Measurements from ENCODE around the gene SLC9A5. TPM values are rescaled to one million over a fixed set of nuclear protein-coding genes. Genes with fewer than 3 reads are reported as not detected.

Gene SLC9A5
- total RNA-seq, 1 experiment from 2014 or later = 5.6 TPM

- intact Hi-C loops (cut with micrococcal nuclease) = no loop called here
- ChIA-PET POLR2A (no interaction called here), RAD21 (ENCODE audit: low non-redundant PET in 1 of 2, low total read pairs in 2 of 2, uncharacterized antibody in 2 of 2, unreplicated experiment in 2 of 2) (no interaction called here), CTCF (no interaction called here)
- Histone ChIP-seq H3K79me2 (ENCODE audit: insufficient read depth, low read length) (no peaks in the 10 kb centered on the region), H3K9me3 (ENCODE audit: control insufficient read depth in 1 of 2, insufficient read depth in 1 of 2, low read depth in 1 of 2, low read length in 2 of 2) (no peaks in the 10 kb centered on the region; a peak in 1 of 4 replicates), H3K4me3 (replicated peaks in 1 of 2; ENCODE audit: low read depth in 1 of 2, low read length in 2 of 2) (no peak overlapping the region), H3K27me3 (ENCODE audit: insufficient read depth, low read length) (no peaks in the 10 kb centered on the region), H2AFZ (ENCODE audit: low read depth, low read length, poor library complexity, severe bottlenecking) (no peak overlapping the region), H3K27ac (ENCODE audit: low read depth, low read length) (no peak overlapping the region), H3K9me2 (ENCODE audit: insufficient read depth) (no peaks in the 10 kb centered on the region), H3K9ac (ENCODE audit: low read length) (no peak overlapping the region), H3K36me3 (ENCODE audit: control insufficient read depth in 1 of 2, insufficient read depth in 2 of 2, low read length in 2 of 2) (no peaks in the 10 kb centered on the region), H4K20me1 (ENCODE audit: insufficient read depth) (no peaks in the 10 kb centered on the region), H3K4me1 (ENCODE audit: control insufficient read depth in 1 of 2, insufficient read depth in 2 of 2, low read length in 2 of 2) (peaks cover 0 to 6% of the 10 kb centered on the region in 2 experiments; a peak in 1 of 4 replicates), H3K4me2 (ENCODE audit: low read length) (no peak overlapping the region)
- no TSS peak for BruUV-seq (replicated peaks)
- DNase-seq (ENCODE audit: low read depth, low spot score) (no peak), ATAC-seq (no peak)
- TF ChIP-seq MAX (IDR thresholded peaks at IDR 0.05) (no peak), FOSL1 (IDR thresholded peaks at IDR 0.05; ENCODE audit: low read depth) (no peak)
- TF ChIP-seq, protein P1, sequence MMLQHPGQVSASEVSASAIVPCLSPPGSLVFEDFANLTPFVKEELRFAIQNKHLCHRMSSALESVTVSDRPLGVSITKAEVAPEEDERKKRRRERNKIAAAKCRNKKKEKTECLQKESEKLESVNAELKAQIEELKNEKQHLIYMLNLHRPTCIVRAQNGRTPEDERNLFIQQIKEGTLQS (IDR thresholded peaks at IDR 0.05) = no peak
These were observed 53.3 kb downstream of the SLC9A5 start for GRCh38 chr16:67302076-67302475.

- intact Hi-C loops (cut with micrococcal nuclease) = no loop called here
- BruUV-seq (replicated peaks) = no TSS peak
- POLR2A ChIA-PET = no interaction called here
- no peak overlapping the region for H3K4me2 ChIP-seq (ENCODE audit: low read length)
- no peaks in the 10 kb centered on the region for H4K20me1 ChIP-seq (ENCODE audit: insufficient read depth)
- H2AFZ ChIP-seq (ENCODE audit: low read depth, low read length, poor library complexity, severe bottlenecking) = no peak overlapping the region
- H3K4me1 ChIP-seq (ENCODE audit: control insufficient read depth in 1 of 2, insufficient read depth in 2 of 2, low read length in 2 of 2) = peaks cover 0 to 6% of the 10 kb centered on the region in 2 experiments; a peak in 1 of 4 replicates
- H3K79me2 ChIP-seq (ENCODE audit: insufficient read depth, low read length) = no peaks in the 10 kb centered on the region
- no peak overlapping the region for H3K4me3 ChIP-seq (replicated peaks in 1 of 2; ENCODE audit: low read depth in 1 of 2, low read length in 2 of 2)
- H3K9me2 ChIP-seq (ENCODE audit: insufficient read depth) = no peaks in the 10 kb centered on the region
- H3K27me3 ChIP-seq (ENCODE audit: insufficient read depth, low read length) = no peaks in the 10 kb centered on the region
- no peak for DNase-seq (ENCODE audit: low read depth, low spot score)
- TF ChIP-seq EZH2 (IDR thresholded peaks at IDR 0.05) (no peak), ELF1 (IDR thresholded peaks at IDR 0.05; ENCODE audit: borderline replicate concordance, low read depth) (no peak), POLR2AphosphoS5 (IDR thresholded peaks at IDR 0.05; ENCODE audit: low read depth, low read length) (no peak), JUND (IDR thresholded peaks at IDR 0.05) (no peak), SIN3A (IDR thresholded peaks at IDR 0.05; ENCODE audit: low read depth) (no peak), SP1 (IDR thresholded peaks at IDR 0.05; ENCODE audit: low read depth) (no peak), SRF (IDR thresholded peaks at IDR 0.05; ENCODE audit: low read depth) (no peak), FOSL1 (IDR thresholded peaks at IDR 0.05; ENCODE audit: low read depth) (no peak), TCF7L2 (IDR thresholded peaks at IDR 0.05; ENCODE audit: borderline replicate concordance, extremely low read depth, insufficient read depth, insufficient read length) (no peak), EGR1 (IDR thresholded peaks at IDR 0.05; ENCODE audit: low read depth) (no peak), POLR2A (IDR thresholded peaks at IDR 0.05; ENCODE audit: borderline replicate concordance, extremely low read depth, insufficient read depth, insufficient read length) (no peak), CTCF (IDR thresholded peaks at IDR 0.05 in 2 of 3, conservative IDR thresholded peaks at IDR 0.05 in 1 of 3; ENCODE audit: borderline replicate concordance in 1 of 3, insufficient read depth in 1 of 3, low read depth in 2 of 3, low read length in 2 of 3) (no peak), ZFX (IDR thresholded peaks at IDR 0.05) (no peak), MAX (IDR thresholded peaks at IDR 0.05) (no peak), YY1 (IDR thresholded peaks at IDR 0.05; ENCODE audit: extremely low read depth, insufficient replicate concordance, low read depth, low read length) (no peak)
- TF ChIP-seq, protein P2, sequence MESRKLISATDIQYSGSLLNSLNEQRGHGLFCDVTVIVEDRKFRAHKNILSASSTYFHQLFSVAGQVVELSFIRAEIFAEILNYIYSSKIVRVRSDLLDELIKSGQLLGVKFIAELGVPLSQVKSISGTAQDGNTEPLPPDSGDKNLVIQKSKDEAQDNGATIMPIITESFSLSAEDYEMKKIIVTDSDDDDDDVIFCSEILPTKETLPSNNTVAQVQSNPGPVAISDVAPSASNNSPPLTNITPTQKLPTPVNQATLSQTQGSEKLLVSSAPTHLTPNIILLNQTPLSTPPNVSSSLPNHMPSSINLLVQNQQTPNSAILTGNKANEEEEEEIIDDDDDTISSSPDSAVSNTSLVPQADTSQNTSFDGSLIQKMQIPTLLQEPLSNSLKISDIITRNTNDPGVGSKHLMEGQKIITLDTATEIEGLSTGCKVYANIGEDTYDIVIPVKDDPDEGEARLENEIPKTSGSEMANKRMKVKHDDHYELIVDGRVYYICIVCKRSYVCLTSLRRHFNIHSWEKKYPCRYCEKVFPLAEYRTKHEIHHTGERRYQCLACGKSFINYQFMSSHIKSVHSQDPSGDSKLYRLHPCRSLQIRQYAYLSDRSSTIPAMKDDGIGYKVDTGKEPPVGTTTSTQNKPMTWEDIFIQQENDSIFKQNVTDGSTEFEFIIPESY (IDR thresholded peaks at IDR 0.05; ENCODE audit: extremely low read depth, insufficient replicate concordance, low read length) = no peak
- no peaks in the 10 kb centered on the region; a peak in 1 of 4 replicates for H3K9me3 ChIP-seq (ENCODE audit: control insufficient read depth in 1 of 2, insufficient read depth in 1 of 2, low read depth in 1 of 2, low read length in 2 of 2)
- RAD21 ChIA-PET (ENCODE audit: low non-redundant PET in 1 of 2, low total read pairs in 2 of 2, uncharacterized antibody in 2 of 2, unreplicated experiment in 2 of 2) = no interaction called here
- H3K36me3 ChIP-seq (ENCODE audit: control insufficient read depth in 1 of 2, insufficient read depth in 2 of 2, low read length in 2 of 2) = no peaks in the 10 kb centered on the region
- ATAC-seq = peak; percentile 63
- H3K9ac ChIP-seq (ENCODE audit: low read length) = no peak overlapping the region
- H3K27ac ChIP-seq (ENCODE audit: low read depth, low read length) = no peak overlapping the region
- CTCF ChIA-PET = no interaction called here
These were observed 54.2 kb downstream of the SLC9A5 start for GRCh38 chr16:67302970-67303369.

All from HCT116 (cell line).